ENCODE data around the gene ABRACL. TPM values are rescaled to one million over a fixed set of nuclear protein-coding genes. Genes with fewer than 3 reads are reported as not detected.
A peak's percentile ranks its signal among the peaks of the same experiment; 100 is the strongest.

The ABRACL gene
- total RNA-seq, 2 experiments from 2014 or later: 147 to 155 TPM

DNA sequence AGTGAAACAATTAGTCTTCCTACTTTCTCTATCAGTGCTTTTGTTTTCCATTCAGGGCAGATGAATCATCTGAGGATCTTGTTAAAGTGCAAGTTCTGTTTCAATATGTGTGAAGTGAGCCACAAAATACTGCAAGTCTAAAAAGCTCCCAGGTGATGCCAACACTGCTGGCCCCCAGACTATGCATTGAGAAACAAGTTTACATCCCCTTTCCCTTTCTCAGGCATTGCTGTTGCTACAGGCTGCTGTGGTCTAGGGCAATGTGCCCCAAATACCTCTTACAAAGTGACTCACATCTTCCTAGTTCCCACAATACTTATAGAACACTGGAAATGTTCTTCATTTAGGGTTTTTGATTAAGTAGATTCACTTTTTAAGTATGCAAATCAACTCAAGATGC, 31.8 kb downstream of the ABRACL start:
- intact Hi-C loops (cut with micrococcal nuclease): no loop called here
- DNase-seq (peak; percentile 32), ATAC-seq (peak; percentile 74)
- Mint-ChIP-seq H3K27ac (no peak overlapping the region), H3K36me3 (ENCODE audit: low read depth) (no peaks in the 10 kb centered on the region), H3K4me1 (ENCODE audit: low read depth) (peaks cover 11% of the 10 kb centered on the region), H3K27me3 (no peaks in the 10 kb centered on the region), H3K4me3 (no peak overlapping the region), H3K9me3 (no peaks in the 10 kb centered on the region)
- ChIA-PET POLR2A (interaction anchor here (0.8 to 1.0 kb wide), 2 partner anchors 33 to 109 kb away, joined by 3 to 4 read pairs; no protein-coding TSS in a partner anchor), CTCF (no interaction called here)
- TF ChIP-seq, protein P1, sequence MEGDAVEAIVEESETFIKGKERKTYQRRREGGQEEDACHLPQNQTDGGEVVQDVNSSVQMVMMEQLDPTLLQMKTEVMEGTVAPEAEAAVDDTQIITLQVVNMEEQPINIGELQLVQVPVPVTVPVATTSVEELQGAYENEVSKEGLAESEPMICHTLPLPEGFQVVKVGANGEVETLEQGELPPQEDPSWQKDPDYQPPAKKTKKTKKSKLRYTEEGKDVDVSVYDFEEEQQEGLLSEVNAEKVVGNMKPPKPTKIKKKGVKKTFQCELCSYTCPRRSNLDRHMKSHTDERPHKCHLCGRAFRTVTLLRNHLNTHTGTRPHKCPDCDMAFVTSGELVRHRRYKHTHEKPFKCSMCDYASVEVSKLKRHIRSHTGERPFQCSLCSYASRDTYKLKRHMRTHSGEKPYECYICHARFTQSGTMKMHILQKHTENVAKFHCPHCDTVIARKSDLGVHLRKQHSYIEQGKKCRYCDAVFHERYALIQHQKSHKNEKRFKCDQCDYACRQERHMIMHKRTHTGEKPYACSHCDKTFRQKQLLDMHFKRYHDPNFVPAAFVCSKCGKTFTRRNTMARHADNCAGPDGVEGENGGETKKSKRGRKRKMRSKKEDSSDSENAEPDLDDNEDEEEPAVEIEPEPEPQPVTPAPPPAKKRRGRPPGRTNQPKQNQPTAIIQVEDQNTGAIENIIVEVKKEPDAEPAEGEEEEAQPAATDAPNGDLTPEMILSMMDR (IDR thresholded peaks at IDR 0.05): no peak

DNA sequence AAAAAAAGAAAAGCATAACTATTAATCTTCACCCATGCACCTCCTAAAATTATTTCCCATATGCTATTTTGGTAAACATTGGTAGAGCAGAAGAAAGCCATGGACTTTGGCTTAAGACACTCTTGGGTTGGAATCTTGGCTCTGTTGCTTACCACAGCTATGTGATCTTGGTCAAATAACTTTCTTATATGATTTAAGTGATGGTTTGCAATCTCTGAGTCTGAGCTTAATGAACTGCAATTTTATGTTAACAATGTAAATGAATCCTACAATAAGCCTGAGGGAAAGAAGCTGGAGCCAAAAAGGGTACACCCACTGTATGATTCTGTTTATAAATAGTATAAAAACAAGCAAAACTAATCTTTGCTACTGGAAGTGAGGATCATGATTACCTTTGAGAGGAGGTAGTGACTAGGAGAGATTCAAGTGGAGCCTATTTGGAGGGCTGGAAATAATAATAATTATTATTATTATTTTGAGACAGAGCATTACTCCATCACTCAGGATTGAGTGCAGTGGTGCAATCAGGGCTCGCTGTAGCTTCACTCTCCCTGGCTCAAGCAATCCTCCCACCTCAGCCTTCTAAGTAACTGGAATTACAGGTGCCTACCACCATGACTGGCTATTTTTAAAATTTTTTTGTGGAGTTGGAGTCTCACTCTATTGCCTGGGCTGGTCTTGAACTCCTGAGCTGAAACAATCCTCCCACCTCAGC, 34.5 kb downstream of the ABRACL start:
- no peak for ATAC-seq
- Mint-ChIP-seq H3K36me3 (ENCODE audit: low read depth) (no peaks in the 10 kb centered on the region), H3K27ac (no peak overlapping the region), H3K27me3 (no peaks in the 10 kb centered on the region), H3K4me1 (ENCODE audit: low read depth) (peaks cover 11% of the 10 kb centered on the region), H3K9me3 (no peaks in the 10 kb centered on the region), H3K4me3 (no peak overlapping the region)
- TF ChIP-seq, protein P1 (IDR thresholded peaks at IDR 0.05): no peak
- POLR2A ChIA-PET: no interaction called here
- intact Hi-C loops (cut with micrococcal nuclease): no loop called here
- CTCF ChIA-PET: no interaction called here
- DNase-seq: no peak

DNA sequence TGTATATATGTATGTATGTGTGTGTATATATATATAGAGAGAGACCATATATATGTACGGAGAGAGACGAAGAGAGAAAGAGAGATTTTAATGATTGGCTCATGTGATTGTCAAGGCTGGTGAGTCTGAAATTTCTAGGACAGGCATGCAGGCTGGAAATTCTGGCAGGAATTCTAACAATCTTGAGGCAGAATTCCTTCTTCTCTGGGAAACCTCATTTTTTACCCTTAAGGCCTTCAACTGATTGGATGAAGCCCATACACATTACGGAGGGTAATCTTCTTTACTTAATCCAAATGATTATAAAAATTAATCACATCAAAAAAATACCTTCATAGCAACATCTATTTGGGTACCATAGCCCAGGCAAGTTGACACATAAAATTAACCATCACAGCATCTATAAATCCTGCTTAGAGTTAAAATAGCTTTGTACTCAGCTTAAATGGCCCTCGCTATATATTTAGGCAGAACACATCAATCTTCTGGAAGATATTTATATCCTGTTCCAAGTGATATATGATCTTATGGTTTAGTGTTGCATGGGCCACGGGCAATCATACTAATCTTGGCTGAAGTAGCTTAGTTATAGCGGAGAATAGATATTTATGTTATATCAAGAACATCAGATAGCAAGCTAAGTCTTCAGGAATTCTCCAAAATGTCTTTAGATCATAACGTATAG, 36.6 kb downstream of the ABRACL start:
- Mint-ChIP-seq H3K4me1 (ENCODE audit: low read depth) (peaks cover 8% of the 10 kb centered on the region), H3K27ac (no peak overlapping the region), H3K9me3 (no peaks in the 10 kb centered on the region), H3K4me3 (no peak overlapping the region), H3K36me3 (ENCODE audit: low read depth) (no peaks in the 10 kb centered on the region), H3K27me3 (no peaks in the 10 kb centered on the region)
- DNase-seq (no peak), ATAC-seq (no peak)
- intact Hi-C loops (cut with micrococcal nuclease): no loop called here
- ChIA-PET CTCF (no interaction called here), POLR2A (no interaction called here)
- TF ChIP-seq, protein P1 (IDR thresholded peaks at IDR 0.05): no peak

DNA sequence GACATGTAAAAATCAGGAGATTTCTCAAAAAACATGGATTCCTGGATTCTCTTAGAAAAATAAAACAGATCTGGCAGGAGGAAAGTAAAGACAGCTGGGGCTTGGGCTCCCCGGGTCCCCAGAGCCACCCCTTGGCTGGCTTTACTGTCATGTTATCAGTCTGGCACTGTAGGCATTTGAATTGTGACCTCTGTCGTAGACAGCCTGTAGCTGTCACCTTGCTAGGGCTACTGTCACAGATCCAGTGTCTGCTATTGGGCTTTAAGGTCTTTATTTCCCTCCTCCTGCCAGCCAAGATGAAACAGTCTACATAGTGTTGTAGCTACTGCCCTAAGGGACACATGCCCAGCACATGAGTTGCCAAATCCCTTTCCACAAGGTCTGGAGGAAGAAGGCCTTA, 37.5 kb downstream of the ABRACL start:
- Mint-ChIP-seq H3K27ac (no peak overlapping the region), H3K9me3 (no peaks in the 10 kb centered on the region), H3K27me3 (no peaks in the 10 kb centered on the region), H3K36me3 (ENCODE audit: low read depth) (no peaks in the 10 kb centered on the region), H3K4me1 (ENCODE audit: low read depth) (no peaks in the 10 kb centered on the region), H3K4me3 (no peak overlapping the region)
- ATAC-seq: no peak
- TF ChIP-seq, protein P1 (IDR thresholded peaks at IDR 0.05): no peak
- intact Hi-C loops (cut with micrococcal nuclease): no loop called here
- no peak for DNase-seq
- ChIA-PET CTCF (no interaction called here), POLR2A (interaction anchor here (0.8 kb wide), 1 partner anchor 41 kb away, joined by 3 read pairs; no protein-coding TSS in a partner anchor)

DNA sequence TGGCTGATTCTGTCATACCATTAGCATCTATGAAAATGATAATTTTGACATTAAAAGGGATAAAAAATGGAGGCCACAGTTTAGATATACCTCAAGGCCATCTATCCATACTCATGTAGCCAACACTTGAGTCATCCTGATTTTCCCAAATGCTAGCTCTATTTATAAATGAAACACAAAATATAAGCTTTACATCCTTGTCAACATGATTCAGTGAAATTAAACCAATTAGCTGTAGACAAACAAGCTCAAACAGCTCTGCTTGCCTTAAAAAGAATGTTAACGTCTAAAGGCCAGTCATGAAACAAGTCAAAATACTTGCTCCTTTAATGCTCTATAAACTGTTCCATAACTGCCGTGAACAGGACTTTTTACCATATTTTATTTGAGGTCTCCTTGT, 40.3 kb downstream of the ABRACL start:
- Mint-ChIP-seq H3K27ac (no peak overlapping the region), H3K4me1 (ENCODE audit: low read depth) (no peaks in the 10 kb centered on the region), H3K4me3 (no peak overlapping the region), H3K36me3 (ENCODE audit: low read depth) (no peaks in the 10 kb centered on the region), H3K27me3 (no peaks in the 10 kb centered on the region), H3K9me3 (no peaks in the 10 kb centered on the region)
- CTCF ChIA-PET: no interaction called here
- ATAC-seq (no peak), DNase-seq (no peak)
- intact Hi-C loops (cut with micrococcal nuclease): no loop called here
- POLR2A ChIA-PET: no interaction called here
- TF ChIP-seq, protein P1 (IDR thresholded peaks at IDR 0.05): no peak
